ENCODE results near the gene IRAG1.

The IRAG1 gene

GRCh38 chr11:10693509-10694081 lies at the start of gene IRAG1:
Gene IRAG1, minus strand, starts transcription at chr11:10693755. Its CDS starts 153 bp downstream, at chr11:10693602.
- DNase-seq: no peak

- DNase-seq: no peak
Observed at GRCh38 chr11:10742460-10743208, 49.1 kb upstream of the IRAG1 start.

GRCh38 chr11:10735481-10736475 lies 42.2 kb upstream of the IRAG1 start:
- DNase-seq: peak; percentile 88

- no peak for DNase-seq
Observed at GRCh38 chr11:10731064-10731680, 37.6 kb upstream of the IRAG1 start.

- DNase-seq: no peak
Observed at GRCh38 chr11:10730151-10730550, 36.6 kb upstream of the IRAG1 start.

GRCh38 chr11:10728789-10729472 lies 35.4 kb upstream of the IRAG1 start:
- DNase-seq: no peak

- DNase-seq: no peak
Observed at GRCh38 chr11:10728154-10728553, 34.6 kb upstream of the IRAG1 start.

GRCh38 chr11:10727146-10727851 lies 33.7 kb upstream of the IRAG1 start:
- no peak for DNase-seq

- no peak for DNase-seq
Observed at GRCh38 chr11:10725907-10726253, 32.3 kb upstream of the IRAG1 start.

GRCh38 chr11:10725114-10725906 lies 31.8 kb upstream of the IRAG1 start:
- no peak for DNase-seq

- no peak for DNase-seq
Observed at GRCh38 chr11:10722307-10722706, 28.8 kb upstream of the IRAG1 start.

- no peak for DNase-seq
Observed at GRCh38 chr11:10720881-10721376, 27.4 kb upstream of the IRAG1 start.

GRCh38 chr11:10719616-10720015 lies 26.1 kb upstream of the IRAG1 start:
- DNase-seq: no peak

GRCh38 chr11:10716543-10717259 lies 23.1 kb upstream of the IRAG1 start:
- DNase-seq: no peak

GRCh38 chr11:10716122-10716521 lies 22.6 kb upstream of the IRAG1 start:
- no peak for DNase-seq

- no peak for DNase-seq
Observed at GRCh38 chr11:10715571-10715970, 22.0 kb upstream of the IRAG1 start.

- no peak for DNase-seq
Observed at GRCh38 chr11:10709299-10710086, 15.9 kb upstream of the IRAG1 start.

- DNase-seq: no peak
Observed at GRCh38 chr11:10708131-10708530, 14.6 kb upstream of the IRAG1 start.

- no peak for DNase-seq
Observed at GRCh38 chr11:10701982-10702381, 8.4 kb upstream of the IRAG1 start.
